GM12878 (cell line): ENCODE data around the gene MTMR10. TPM values are rescaled to one million over a fixed set of nuclear protein-coding genes. Genes with fewer than 3 reads are reported as not detected.

Source experiments
- ATAC-seq: fragments of 200-7000 bp; cut with Tn5 transposase; 3 replicates; pipeline ENCODE4 v1.9.1; 2020; ENCODE audit warnings: mild to moderate bottlenecking, moderate library complexity
- BruUV-seq: library from RNA; stranded (reverse); fragments of 400-500 nt; replicated peaks from 2 replicates; lab custom pipeline; 2021; lab: Mats Ljungman, UMichigan
- CTCF ChIA-PET: fragments of 300-600 bp; sonication (Branson Sonifier 250); formaldehyde crosslinking; extraction: SDS; loops from one replicate; lab custom pipeline; 2021; ENCODE audit warnings: inconsistent platforms; lab: Yijun Ruan, JAX
- POLR2A ChIA-PET: fragments of 350-600 bp; formaldehyde crosslinking; extraction: SDS; loops from one replicate; lab custom pipeline; 2021; ENCODE audit warnings: inconsistent platforms; lab: Charles Lee
- RAD21 ChIA-PET: fragments of 300-600 bp; sonication (Branson Sonifier 250); formaldehyde crosslinking; loops from one replicate; lab custom pipeline; 2023; ENCODE audit warnings: antibody characterized with exemption; ENCODE audit not compliant: unreplicated experiment; lab: Charles Lee
- SMC1A ChIA-PET: fragments of 300-600 bp; sonication (Branson Sonifier 250); formaldehyde crosslinking; loops from one replicate; lab custom pipeline; 2023; ENCODE audit not compliant: unreplicated experiment, uncharacterized antibody; lab: Charles Lee
- DNase-seq: peaks from one replicate; pipeline ENCODE4 v3.0.0-alpha.2; 2011; ENCODE audit warnings: low read depth, low spot score
- FAIRE-seq: peaks from 3 replicates; lab custom pipeline; 2011; peaks lifted over from hg19 to GRCh38; lab: Jason Lieb, UNC
- H2AFZ ChIP-seq: 2 replicates; pipeline ENCODE4 v1.6.0; 2011; ENCODE audit warnings: low read depth, low read length, control low read depth; ENCODE audit not compliant: control insufficient read depth
- H3K27ac ChIP-seq: 2 replicates; pipeline ENCODE4 v1.5.1; 2011; ENCODE audit warnings: control low read depth; ENCODE audit not compliant: control insufficient read depth, insufficient read depth
- H3K27me3 ChIP-seq, 2 experiments: replicated peaks in 1 of 2; 2 replicates each; pipeline versions ENCODE4 v1.6.0 to v1.6.1; 2011; ENCODE audit warnings: low read length in 1 of 2; ENCODE audit not compliant: control insufficient read depth in 2 of 2, insufficient read depth in 2 of 2
- H3K36me3 ChIP-seq, 2 experiments: 2 replicates each; pipeline ENCODE4 v1.5.1; 2011; ENCODE audit warnings: low read length in 1 of 2; ENCODE audit not compliant: control insufficient read depth in 2 of 2, insufficient read depth in 2 of 2
- H3K4me1 ChIP-seq: 2 replicates; pipeline ENCODE4 v1.6.1; 2011; ENCODE audit warnings: mild to moderate bottlenecking, low read length, moderate library complexity, mixed read lengths; ENCODE audit not compliant: control insufficient read depth, insufficient read depth
- H3K4me2 ChIP-seq: 2 replicates; pipeline ENCODE4 v1.6.0; 2011; ENCODE audit warnings: control low read depth; ENCODE audit not compliant: control insufficient read depth, insufficient read depth
- H3K4me3 ChIP-seq: fragments of 200-600 bp; sonication (generic); 2 replicates; pipeline ENCODE4 v1.5.1; 2016
- H3K79me2 ChIP-seq: 2 replicates; pipeline ENCODE4 v1.6.0; 2011; ENCODE audit warnings: low read length; ENCODE audit not compliant: control insufficient read depth, insufficient read depth
- H3K9ac ChIP-seq: 2 replicates; pipeline ENCODE4 v1.8.0; 2011; ENCODE audit warnings: low read length, control low read depth, mixed read lengths; ENCODE audit not compliant: control insufficient read depth, insufficient read depth
- H3K9me3 ChIP-seq: replicated peaks from 3 replicates; pipeline ENCODE4 v1.5.1; 2011; ENCODE audit warnings: mild to moderate bottlenecking, low read length; ENCODE audit not compliant: control insufficient read depth, insufficient read depth
- H4K20me1 ChIP-seq: 2 replicates; pipeline ENCODE4 v1.6.0; 2011; ENCODE audit not compliant: control insufficient read depth, insufficient read depth
- ATF3 ChIP-seq: IDR thresholded peaks from 2 replicates; pipeline ENCODE4 v1.6.1; 2011; ENCODE audit warnings: low read depth, mild to moderate bottlenecking, low read length, moderate library complexity, borderline replicate concordance; ENCODE audit errors: extremely low read depth
- ATF7 ChIP-seq: fragments of 450-650 bp; IDR thresholded peaks from 2 replicates; pipeline ENCODE4 v1.6.1; 2016; ENCODE audit warnings: low read depth, mild to moderate bottlenecking
- CBFB ChIP-seq: IDR thresholded peaks from 2 replicates; pipeline ENCODE4 v1.6.1; 2016; ENCODE audit warnings: antibody characterized with exemption, low read depth
- E2F8 ChIP-seq: fragments of 450-650 bp; IDR thresholded peaks from 2 replicates; pipeline ENCODE4 v1.6.1; 2018; ENCODE audit warnings: mild to moderate bottlenecking, low read depth, moderate library complexity; ENCODE audit not compliant: partially characterized antibody
- EGR1 ChIP-seq, 2 experiments: IDR thresholded peaks; 1 replicate in 1 of 2; 2 replicates in 1 of 2; pipeline ENCODE4 v1.6.1; 2011 to 2012; ENCODE audit warnings: low read depth in 2 of 2, low read length in 2 of 2, borderline replicate concordance in 1 of 2, mild to moderate bottlenecking in 1 of 2, moderate library complexity in 1 of 2
- ELK1 ChIP-seq: IDR thresholded peaks from 2 replicates; pipeline ENCODE4 v1.6.1; 2012; ENCODE audit warnings: low read depth, low read length, improper control_type of control experiment
- ESRRA ChIP-seq: IDR thresholded peaks from 2 replicates; pipeline ENCODE4 v1.6.1; 2012; ENCODE audit warnings: mild to moderate bottlenecking, low read length, improper control_type of control experiment
- GATAD2B ChIP-seq: fragments of 450-650 bp; conservative IDR thresholded peaks from 2 replicates; pipeline ENCODE4 v1.6.1; 2017; ENCODE audit warnings: low read depth, mild to moderate bottlenecking, moderate library complexity
- IRF4 ChIP-seq: IDR thresholded peaks from 2 replicates; pipeline ENCODE4 v1.6.1; 2011; ENCODE audit warnings: low read depth, low read length
- JUND ChIP-seq: IDR thresholded peaks from 2 replicates; pipeline ENCODE4 v1.6.1; 2012; ENCODE audit warnings: low read depth, mild to moderate bottlenecking, low read length, improper control_type of control experiment, moderate library complexity
- MTA3 ChIP-seq: IDR thresholded peaks from 2 replicates; pipeline ENCODE4 v1.6.1; 2012; ENCODE audit warnings: low read length, inconsistent platforms, borderline replicate concordance
- POLR2AphosphoS5 ChIP-seq: IDR thresholded peaks from 2 replicates; pipeline ENCODE4 v1.6.1; 2011; ENCODE audit warnings: mild to moderate bottlenecking, low read length, inconsistent platforms
- SPI1 ChIP-seq: IDR thresholded peaks from 2 replicates; pipeline ENCODE4 v1.6.1; 2011; ENCODE audit warnings: low read depth, mild to moderate bottlenecking, low read length, moderate library complexity, borderline replicate concordance; ENCODE audit not compliant: insufficient read depth
- SREBF2 ChIP-seq: IDR thresholded peaks from 2 replicates; pipeline ENCODE4 v1.6.1; 2012; ENCODE audit warnings: mild to moderate bottlenecking, low read length
- SUPT20H ChIP-seq: IDR thresholded peaks from 2 replicates; pipeline ENCODE4 v1.6.1; 2011; ENCODE audit warnings: low read depth, mild to moderate bottlenecking, low read length, moderate library complexity, borderline replicate concordance; ENCODE audit not compliant: control insufficient read depth
- ZBTB11 ChIP-seq: fragments of 450-650 bp; formaldehyde crosslinking; IDR thresholded peaks from 2 replicates; pipeline ENCODE4 v1.5.0; 2022; ENCODE audit warnings: mild to moderate bottlenecking, missing genetic modification characterization
- WGBS: methylation state at CpG from one replicate; pipeline ENCODE4 v1.1.6; 2016; ENCODE audit warnings: low lambda C conversion rate; ENCODE audit not compliant: insufficient replicate concordance, insufficient coverage; ENCODE audit errors: missing lambda C conversion rate; 5-methylcytosine and 5-hydroxymethylcytosine counted together
- in situ Hi-C: fragments of 300-500 bp; cut with MboI; formaldehyde crosslinking; loops from 9 replicates; pipeline ENCODE4 v1.14.3; 2018; ENCODE audit warnings: mixed read lengths
- intact Hi-C: fragments of 100-400 bp; cut with micrococcal nuclease; formaldehyde crosslinking; loops from one replicate; pipeline ENCODE4 v1.14.2; 2022; ENCODE audit not compliant: unreplicated experiment
- polyA plus RNA-seq, 11 experiments: library from polyadenylated mRNA; depleted of rRNA in 4 of 11; unstranded in 6 of 11; stranded (reverse) in 5 of 11; fragments of >200 nt; fragmentation: Nextera tagmentation in 4 of 11; fragmentation: Illumina TruSeq in 1 of 11; extraction: Ambion mirVana in 4 of 11; extraction: Trizol in 1 of 11; gene quantifications; 1 replicate in 1 of 11; 2 replicates in 10 of 11; pipeline versions ENCODE4 v1.2.1 to v1.2.3, GENCODE V29; 2011 to 2016; ENCODE audit warnings: inconsistent platforms in 2 of 11, missing spikeins in 2 of 11, low read depth in 1 of 11
- total RNA-seq, 4 experiments: library from RNA; depleted of rRNA in 3 of 4; stranded (reverse); fragments of >200 nt in 3 of 4; fragmentation: Illumina TruSeq in 1 of 4; extraction: Trizol in 1 of 4; gene quantifications; 2 replicates each; pipeline versions ENCODE4 v1.2.1 to v1.2.3, GENCODE V29; 2013 to 2021

MTMR10 gene
- total and polyA plus RNA-seq, 10 of the 15 experiments (the other 5 are each of a cell fraction or from before 2014, with no cell fraction given) = 1.9 to 13.6 (median 8.9) TPM

- Histone ChIP-seq H4K20me1 (no peaks in the 10 kb centered on the region), H3K9me3 (no peaks in the 10 kb centered on the region), H3K4me1 (no peaks in the 10 kb centered on the region), H3K4me2 (no peak overlapping the region), H3K4me3 (no peak overlapping the region), H3K36me3 (peaks cover 6 to 47% of the 10 kb centered on the region in 2 experiments), H3K79me2 (no peaks in the 10 kb centered on the region), H2AFZ (no peak overlapping the region), H3K27me3 (no peaks in the 10 kb centered on the region), H3K9ac (no peak overlapping the region), H3K27ac (no peak overlapping the region)
- ChIA-PET POLR2A (no interaction called here), RAD21 (interaction anchor here (0.9 kb wide), 1 partner anchor 188 kb away, joined by 3 read pairs; no protein-coding TSS in a partner anchor), CTCF (no interaction called here), SMC1A (no interaction called here)
- no peak for FAIRE-seq
- intact Hi-C loops (no loop called here), in situ Hi-C loops (no loop called here)
- TF ChIP-seq ELK1 (no peak), ESRRA (no peak), IRF4 (no peak), ATF3 (no peak), CBFB (no peak), ZBTB11 (CRISPR knock-in tag) (no peak), JUND (no peak), EGR1 (IDR thresholded peaks at IDR 0.05; ENCODE audit: borderline replicate concordance in 1 of 2, low read depth in 2 of 2, low read length in 2 of 2) (no peak), SREBF2 (no peak), POLR2AphosphoS5 (no peak), ATF7 (no peak), MTA3 (no peak), SUPT20H (no peak), GATAD2B (no peak), SPI1 (no peak), E2F8 (no peak)
- DNase-seq = no peak
- 85% methylated on average over 4 of the region's 4 CpGs for WGBS
- BruUV-seq = no TSS peak
- no peak for ATAC-seq
Observed at GRCh38 chr15:30940359-30940758, 51.1 kb downstream of the MTMR10 start.
